BJ (cell line): ENCODE data around the gene SEC11A. TPM values are rescaled to one million over a fixed set of nuclear protein-coding genes. Genes with fewer than 3 reads are reported as not detected.

Experiments
- CTCF ChIA-PET: fragments of 350-600 bp; formaldehyde crosslinking; extraction: SDS; loops from one replicate; lab custom pipeline; 2021; ENCODE audit warnings: antibody characterized with exemption, inconsistent platforms; lab: Yijun Ruan, JAX
- POLR2A ChIA-PET: fragments of 300-600 bp; sonication (Branson Sonifier 250); formaldehyde crosslinking; extraction: SDS; loops from one replicate; lab custom pipeline; 2021; ENCODE audit warnings: antibody characterized with exemption; lab: Charles Lee
- DNase-seq: peaks from one replicate; pipeline ENCODE4 v3.0.0-alpha.2; 2011; ENCODE audit warnings: low read depth
- H3K27me3 ChIP-seq: 2 replicates; pipeline ENCODE4 v1.6.0; 2011; ENCODE audit warnings: low read length; ENCODE audit not compliant: control insufficient read depth, insufficient read depth
- H3K36me3 ChIP-seq: 2 replicates; pipeline ENCODE4 v1.5.1; 2011; ENCODE audit warnings: low read length; ENCODE audit not compliant: control insufficient read depth, insufficient read depth
- H3K4me3 ChIP-seq: 2 replicates; pipeline ENCODE4 v1.5.1; 2011; ENCODE audit warnings: low read depth, mild to moderate bottlenecking, control low read depth, low read length
- CTCF ChIP-seq: IDR thresholded peaks from 2 replicates; pipeline ENCODE4 v1.5.1; 2011; ENCODE audit warnings: low read depth, mild to moderate bottlenecking, control low read depth, inconsistent platforms, low read length, moderate library complexity; ENCODE audit not compliant: insufficient read depth
- polyA minus RNA-seq: library from RNA; depleted of rRNA, polyadenylated mRNA; stranded (reverse); fragments of >200 nt; gene quantifications from 2 replicates; pipeline ENCODE4 v1.2.3, GENCODE V29; 2011; rRNA and poly(A)+ RNA removed
- polyA plus RNA-seq: library from polyadenylated mRNA; depleted of rRNA; stranded (reverse); fragments of >200 nt; gene quantifications from 2 replicates; pipeline ENCODE4 v1.2.3, GENCODE V29; 2011; rRNA removed

Gene SEC11A
- polyA plus RNA-seq (90.7 and 244 TPM in 2 replicates), polyA minus RNA-seq (35.7 and 46.2 TPM in 2 replicates)

- Histone ChIP-seq H3K27me3 (no peaks in the 10 kb centered on the region), H3K4me3 (peak within 1 kb of the TSS; percentile 69), H3K36me3 (no peaks in the 10 kb centered on the region)
- peak; percentile 77 for DNase-seq
- CTCF ChIA-PET = interaction anchor here (0.8 to 2.0 kb wide), 7 partner anchors 11 to 128 kb away, joined by 3 to 6 read pairs (median 4); partner anchors contain the start of genes NMB and WDR73
- no peak for TF ChIP-seq CTCF
- POLR2A ChIA-PET = interaction anchor here (0.6 to 1.5 kb wide), 2 partner anchors 9 to 19 kb away, joined by 5 to 9 read pairs; no protein-coding TSS in a partner anchor
These were observed at the start of gene SEC11A for GRCh38 chr15:84716036-84716732. SEC11A (minus strand) TSS chr15:84716139; CDS start chr15:84716075, 64 bp downstream.

GRCh38 chr15:84765675-84766074 lies 49.7 kb upstream of the SEC11A start:
- TF ChIP-seq CTCF = no peak
- no peak overlapping the region for H3K4me3 ChIP-seq
- no peaks in the 10 kb centered on the region for H3K27me3 ChIP-seq
- CTCF ChIA-PET = no interaction called here
- POLR2A ChIA-PET = no interaction called here
- H3K36me3 ChIP-seq = peaks cover 7% of the 10 kb centered on the region
- DNase-seq = no peak

GRCh38 chr15:84764989-84765388 lies 49.0 kb upstream of the SEC11A start:
- Histone ChIP-seq H3K4me3 (no peak overlapping the region), H3K36me3 (peaks cover 7% of the 10 kb centered on the region), H3K27me3 (no peaks in the 10 kb centered on the region)
- DNase-seq = no peak
- ChIA-PET CTCF (no interaction called here), POLR2A (no interaction called here)
- no peak for TF ChIP-seq CTCF

- no peak for TF ChIP-seq CTCF
- ChIA-PET CTCF (interaction anchor here (0.9 kb wide), 1 partner anchor 9 kb away, joined by 4 read pairs; no protein-coding TSS in a partner anchor), POLR2A (no interaction called here)
- H3K4me3 ChIP-seq = no peak overlapping the region
- H3K36me3 ChIP-seq = peaks cover 7% of the 10 kb centered on the region
- H3K27me3 ChIP-seq = no peaks in the 10 kb centered on the region
- DNase-seq = no peak
These were observed 48.6 kb upstream of the SEC11A start for GRCh38 chr15:84764585-84764984.

GRCh38 chr15:84762840-84763572 lies 47.1 kb upstream of the SEC11A start:
- Histone ChIP-seq H3K36me3 (no peaks in the 10 kb centered on the region; the same call in 1 of the 2 replicates), H3K27me3 (no peaks in the 10 kb centered on the region), H3K4me3 (no peak overlapping the region)
- DNase-seq = no peak
- ChIA-PET POLR2A (no interaction called here), CTCF (no interaction called here)
- no peak for TF ChIP-seq CTCF
